IPS-18c (cell line): ENCODE measurements around the gene CASP8AP2.
"Not testable (repeated sequence)": the region's sequence is repeated elsewhere in the genome, so short reads cannot be mapped to it uniquely, and the experiment has no call there.

ENCODE experiments used
- H3K4me3 ChIP-seq: 2 replicates; pipeline ENCODE4 v1.7.0; 2013; ENCODE audit warnings: low read depth, mild to moderate bottlenecking, low read length, moderate library complexity; ENCODE audit not compliant: insufficient read depth
- H3K9me3 ChIP-seq: one replicate; pipeline ENCODE4 v1.6.1; 2013; ENCODE audit warnings: mild to moderate bottlenecking, low read length, moderate library complexity; ENCODE audit not compliant: control insufficient read depth, insufficient read depth

The CASP8AP2 gene

GRCh38 chr6:89829472-89830169 is at the start of gene CASP8AP2:
Gene CASP8AP2 (plus strand): TSS chr6:89829880.
- peak within 1 kb of the TSS; percentile 92 for H3K4me3 ChIP-seq
- H3K9me3 ChIP-seq = no peaks in the 10 kb centered on the region

- H3K4me3 ChIP-seq = no peak overlapping the region
- H3K9me3 ChIP-seq = no peaks in the 10 kb centered on the region
These were observed 48.3 kb upstream of the CASP8AP2 start for GRCh38 chr6:89781070-89782034.

- H3K4me3 ChIP-seq = no peak overlapping the region
- no peaks in the 10 kb centered on the region for H3K9me3 ChIP-seq
These were observed 47.5 kb upstream of the CASP8AP2 start for GRCh38 chr6:89782222-89782621.

GRCh38 chr6:89783293-89783692 is 46.4 kb upstream of the CASP8AP2 start:
- H3K9me3 ChIP-seq, H3K4me3 ChIP-seq: not testable (repeated sequence)

- Histone ChIP-seq H3K9me3 (no peaks in the 10 kb centered on the region), H3K4me3 (no peak overlapping the region)
These were observed 44.8 kb upstream of the CASP8AP2 start for GRCh38 chr6:89784838-89785237.

GRCh38 chr6:89786970-89787369 is 42.7 kb upstream of the CASP8AP2 start:
- no peak overlapping the region for H3K4me3 ChIP-seq
- no peaks in the 10 kb centered on the region for H3K9me3 ChIP-seq

GRCh38 chr6:89787660-89788328 is 41.9 kb upstream of the CASP8AP2 start:
- H3K9me3 ChIP-seq = no peaks in the 10 kb centered on the region
- H3K4me3 ChIP-seq = no peak overlapping the region

GRCh38 chr6:89789980-89790379 is 39.7 kb upstream of the CASP8AP2 start:
- Histone ChIP-seq H3K4me3 (no peak overlapping the region), H3K9me3 (no peaks in the 10 kb centered on the region)

- no peaks in the 10 kb centered on the region for H3K9me3 ChIP-seq
- no peak overlapping the region for H3K4me3 ChIP-seq
These were observed 39.3 kb upstream of the CASP8AP2 start for GRCh38 chr6:89790403-89790802.

GRCh38 chr6:89792881-89793280 is 36.8 kb upstream of the CASP8AP2 start:
- Histone ChIP-seq H3K4me3 (no peak overlapping the region), H3K9me3 (no peaks in the 10 kb centered on the region)

GRCh38 chr6:89793586-89793985 is 36.1 kb upstream of the CASP8AP2 start:
- Histone ChIP-seq H3K4me3 (no peak overlapping the region), H3K9me3 (no peaks in the 10 kb centered on the region)

- H3K9me3 ChIP-seq = no peaks in the 10 kb centered on the region
- H3K4me3 ChIP-seq = no peak overlapping the region
These were observed 35.4 kb upstream of the CASP8AP2 start for GRCh38 chr6:89794324-89794723.

- no peak overlapping the region for H3K4me3 ChIP-seq
- H3K9me3 ChIP-seq = no peaks in the 10 kb centered on the region
These were observed 32.4 kb upstream of the CASP8AP2 start for GRCh38 chr6:89797317-89797716.

GRCh38 chr6:89799096-89799495 is 30.6 kb upstream of the CASP8AP2 start:
- Histone ChIP-seq H3K9me3 (no peaks in the 10 kb centered on the region), H3K4me3 (no peak overlapping the region)

GRCh38 chr6:89799756-89800155 is 29.9 kb upstream of the CASP8AP2 start:
- no peak overlapping the region for H3K4me3 ChIP-seq
- H3K9me3 ChIP-seq = no peaks in the 10 kb centered on the region

GRCh38 chr6:89803271-89803670 is 26.4 kb upstream of the CASP8AP2 start:
- H3K4me3 ChIP-seq = no peak overlapping the region
- H3K9me3 ChIP-seq = no peaks in the 10 kb centered on the region

- Histone ChIP-seq H3K9me3 (no peaks in the 10 kb centered on the region), H3K4me3 (no peak overlapping the region)
These were observed 23.8 kb upstream of the CASP8AP2 start for GRCh38 chr6:89805814-89806371.
